ENCODE results near the gene MIB2.

GRCh38 chr1:1670866-1671265 is 55.6 kb downstream of the MIB2 start:
- TF ChIP-seq CTCF (conservative IDR thresholded peaks at IDR 0.05; ENCODE audit: low read length) (no peak), EZH2phosphoT487 (IDR thresholded peaks at IDR 0.05; ENCODE audit: borderline replicate concordance) (no peak)

Measured in Loucy (cell line).